GM13976 (cell line): ENCODE measurements around the gene LRRC32.

ENCODE experiments used
- DNase-seq: peaks from one replicate; pipeline ENCODE4 v3.0.0; 2012; ENCODE audit warnings: low spot score
- in situ Hi-C: fragments of 300-500 bp; cut with MboI; formaldehyde crosslinking; loops from one replicate; pipeline ENCODE4 v1.12.0; 2022; ENCODE audit warnings: low sequenced_read_pairs, mixed read lengths, inconsistent platforms; ENCODE audit not compliant: unreplicated experiment
- TF ChIP-seq, protein P1 (sequence below): IDR thresholded peaks from 2 replicates; pipeline ENCODE4 v1.5.1; 2012; ENCODE audit warnings: borderline replicate concordance, mild to moderate bottlenecking; ENCODE audit not compliant: insufficient read depth; ENCODE audit errors: extremely low read depth, missing control alignments, control extremely low read depth

LRRC32 gene

GRCh38 chr11:76639621-76640020 lies 30.9 kb downstream of the LRRC32 start:
- no peak for DNase-seq
- TF ChIP-seq, protein P1, sequence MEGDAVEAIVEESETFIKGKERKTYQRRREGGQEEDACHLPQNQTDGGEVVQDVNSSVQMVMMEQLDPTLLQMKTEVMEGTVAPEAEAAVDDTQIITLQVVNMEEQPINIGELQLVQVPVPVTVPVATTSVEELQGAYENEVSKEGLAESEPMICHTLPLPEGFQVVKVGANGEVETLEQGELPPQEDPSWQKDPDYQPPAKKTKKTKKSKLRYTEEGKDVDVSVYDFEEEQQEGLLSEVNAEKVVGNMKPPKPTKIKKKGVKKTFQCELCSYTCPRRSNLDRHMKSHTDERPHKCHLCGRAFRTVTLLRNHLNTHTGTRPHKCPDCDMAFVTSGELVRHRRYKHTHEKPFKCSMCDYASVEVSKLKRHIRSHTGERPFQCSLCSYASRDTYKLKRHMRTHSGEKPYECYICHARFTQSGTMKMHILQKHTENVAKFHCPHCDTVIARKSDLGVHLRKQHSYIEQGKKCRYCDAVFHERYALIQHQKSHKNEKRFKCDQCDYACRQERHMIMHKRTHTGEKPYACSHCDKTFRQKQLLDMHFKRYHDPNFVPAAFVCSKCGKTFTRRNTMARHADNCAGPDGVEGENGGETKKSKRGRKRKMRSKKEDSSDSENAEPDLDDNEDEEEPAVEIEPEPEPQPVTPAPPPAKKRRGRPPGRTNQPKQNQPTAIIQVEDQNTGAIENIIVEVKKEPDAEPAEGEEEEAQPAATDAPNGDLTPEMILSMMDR: no peak
- in situ Hi-C loops: no loop called here

DNA sequence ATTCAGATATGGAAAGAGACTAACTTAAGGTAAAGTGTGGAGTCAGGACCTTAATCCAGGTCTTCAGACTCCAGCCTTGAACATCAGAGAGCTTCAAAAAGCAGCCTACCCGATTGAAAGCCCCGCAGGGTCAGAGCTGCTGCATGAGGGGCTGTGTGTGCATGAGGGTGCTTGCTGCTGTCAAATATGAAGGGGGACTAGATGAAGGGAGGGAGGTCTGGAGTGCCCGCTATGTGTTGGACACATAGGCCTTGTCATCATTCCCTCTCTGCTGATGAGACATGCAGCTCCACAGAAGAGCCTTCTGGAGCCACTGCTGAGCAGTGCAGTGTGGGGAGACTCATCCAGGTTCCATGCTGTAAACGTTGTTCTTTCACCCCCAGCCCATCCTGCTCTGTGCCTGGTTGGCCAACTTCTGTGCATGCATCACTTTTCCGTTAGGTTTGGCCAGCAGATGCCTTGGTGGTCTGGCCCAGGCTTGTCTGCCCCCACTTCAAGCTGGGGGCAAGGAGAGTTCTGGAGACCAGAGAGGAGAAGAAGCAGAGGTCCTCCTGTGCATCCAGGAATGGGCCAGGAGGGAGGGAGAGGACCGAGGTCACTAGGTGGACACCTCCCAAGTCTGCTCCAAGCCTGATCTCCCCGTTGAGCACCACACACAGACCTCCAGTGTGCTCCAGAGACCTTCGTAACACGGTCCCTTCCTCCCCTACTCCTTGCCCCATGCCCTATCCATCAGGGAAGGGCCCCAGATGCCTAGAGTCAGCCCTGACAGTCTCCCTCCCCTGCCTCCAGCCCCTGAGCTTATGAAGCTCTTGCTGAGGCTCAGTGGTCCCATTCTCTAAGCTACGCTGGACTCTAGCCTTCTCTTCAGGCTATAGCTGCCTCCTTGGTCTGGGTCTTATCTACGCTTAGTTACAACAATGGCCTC lies 32.0 kb downstream of the LRRC32 start:
- DNase-seq: no peak
- TF ChIP-seq, protein P1: no peak
- in situ Hi-C loops: no loop called here

- peak; percentile 54 for DNase-seq
- TF ChIP-seq, protein P1: no peak
- in situ Hi-C loops: no loop called here
Observed at GRCh38 chr11:76637491-76638269, 32.9 kb downstream of the LRRC32 start.

GRCh38 chr11:76636826-76637460 lies 33.6 kb downstream of the LRRC32 start:
- DNase-seq: no peak
- TF ChIP-seq, protein P1: no peak
- in situ Hi-C loops: no loop called here

- no peak for DNase-seq
- in situ Hi-C loops: no loop called here
- TF ChIP-seq, protein P1: no peak
Observed at GRCh38 chr11:76635991-76636738, 34.4 kb downstream of the LRRC32 start.

DNA sequence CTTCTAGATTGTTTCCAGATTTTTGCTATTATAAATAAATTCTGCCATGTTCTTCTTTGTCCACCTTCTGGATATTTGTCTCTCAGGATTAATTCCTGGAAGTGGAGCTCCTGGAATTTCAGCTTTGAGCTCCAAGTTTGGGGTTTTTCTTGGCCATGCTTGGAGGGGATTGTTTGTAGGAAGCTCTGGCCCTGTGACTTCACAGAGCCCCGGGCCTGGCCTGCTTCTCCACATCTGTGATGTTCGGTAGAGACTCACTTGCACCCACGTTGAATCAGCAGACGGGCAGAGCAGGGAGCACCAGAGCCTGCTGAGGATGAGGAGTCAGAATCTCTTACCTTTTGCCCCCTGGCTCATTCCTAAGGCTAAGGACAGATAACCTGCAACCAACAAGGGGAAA lies 35.7 kb downstream of the LRRC32 start:
- DNase-seq: no peak
- in situ Hi-C loops: no loop called here
- TF ChIP-seq, protein P1: no peak
